Stimulated activated CD4-positive, alpha-beta T cell treated with anti-CD3 and anti-CD28 coated beads, Interleukin-2, amount 100 ng/mL, for 48 hours (primary cell): ENCODE data around the gene TGM2.

Experiments
- DNase-seq, 2 donors: peaks; one replicate each; pipeline ENCODE4 v3.0.0-alpha.2; 2020

Gene TGM2

GRCh38 chr20:38158701-38159351 lies 6.2 kb downstream of the TGM2 start:
- no peak for DNase-seq

GRCh38 chr20:38157635-38158495 lies 7.2 kb downstream of the TGM2 start:
- DNase-seq = no peak

DNA sequence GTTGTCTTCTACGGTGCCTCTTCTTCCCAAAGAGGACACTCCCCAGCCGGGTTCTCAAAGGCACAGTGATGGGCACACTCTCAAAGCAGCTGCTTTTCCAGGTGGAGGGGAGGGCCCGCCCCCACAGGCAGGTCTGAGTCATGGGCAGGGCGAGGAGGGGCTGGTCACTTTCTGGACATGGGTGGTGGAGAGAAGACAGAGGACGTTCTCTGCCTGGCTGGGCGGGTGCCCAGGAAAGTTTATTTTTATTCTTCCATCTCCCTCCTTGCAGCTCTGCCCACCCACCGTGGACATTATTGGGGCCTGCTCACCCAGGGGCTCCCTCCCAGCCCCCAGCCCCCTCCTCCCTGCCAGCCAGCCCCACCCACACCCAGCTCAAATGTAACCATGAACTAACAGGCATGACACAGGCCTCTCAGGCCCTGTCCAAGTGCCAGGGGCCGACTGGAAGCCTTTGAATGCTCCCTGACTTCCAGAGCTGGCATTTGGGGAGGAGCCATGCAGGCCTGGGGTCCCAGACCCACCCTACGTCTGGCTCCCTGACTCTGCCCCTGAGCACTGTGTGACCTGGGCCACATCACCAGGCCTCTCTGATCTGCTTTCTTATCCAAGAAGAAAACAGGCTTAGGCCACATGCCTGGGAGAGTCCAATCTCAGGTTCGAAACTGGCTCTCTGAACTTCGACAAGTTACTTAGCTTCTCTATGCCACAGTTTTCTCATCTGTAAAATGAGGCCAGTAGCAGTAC lies 8.0 kb downstream of the TGM2 start:
- DNase-seq = no peak

DNA sequence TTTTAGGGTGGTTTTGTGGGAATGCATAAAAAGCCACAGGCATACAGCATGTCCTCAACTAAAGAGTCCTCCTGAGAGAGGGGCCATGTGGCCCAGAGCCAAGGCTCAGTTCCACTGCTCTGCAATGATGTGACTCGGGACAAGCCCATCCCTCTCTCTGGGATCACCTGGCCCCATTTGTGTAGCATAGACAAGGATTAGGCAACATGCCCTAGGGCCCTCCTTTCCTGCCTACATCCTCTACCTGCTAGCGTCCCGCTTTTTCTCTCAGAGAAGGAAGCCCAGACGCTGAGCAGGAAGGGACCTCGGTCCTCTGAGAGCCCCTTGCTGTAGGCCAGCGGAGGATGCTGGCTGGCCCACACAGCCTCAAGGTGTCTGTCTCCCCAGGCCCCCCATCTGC lies 8.8 kb downstream of the TGM2 start:
- no peak for DNase-seq

DNA sequence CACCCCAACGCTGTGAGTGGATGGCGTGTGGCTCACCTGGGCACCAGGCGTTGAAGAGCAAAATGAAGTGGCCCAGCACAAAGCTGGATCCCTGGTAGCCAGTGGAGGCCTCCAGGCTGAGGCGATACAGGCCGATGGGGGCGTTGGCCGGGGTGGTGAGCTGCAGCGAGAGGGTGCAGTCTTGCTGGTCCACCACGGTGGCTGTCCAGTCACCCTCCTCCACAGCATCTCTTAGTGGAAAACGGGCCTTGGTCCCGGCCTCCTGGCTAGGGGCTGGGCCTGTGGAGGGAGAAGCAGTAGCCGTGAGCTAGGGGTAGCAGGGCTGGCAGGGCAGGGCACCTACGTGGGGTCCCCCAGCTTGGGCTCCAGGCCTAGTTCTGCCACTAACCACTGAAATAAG lies 9.3 kb downstream of the TGM2 start:
- no peak for DNase-seq

- DNase-seq = no peak
These were observed 11.7 kb downstream of the TGM2 start for GRCh38 chr20:38153401-38153800.

GRCh38 chr20:38152621-38153221 lies 12.3 kb downstream of the TGM2 start:
- DNase-seq = peak; percentile 10 to 32

DNA sequence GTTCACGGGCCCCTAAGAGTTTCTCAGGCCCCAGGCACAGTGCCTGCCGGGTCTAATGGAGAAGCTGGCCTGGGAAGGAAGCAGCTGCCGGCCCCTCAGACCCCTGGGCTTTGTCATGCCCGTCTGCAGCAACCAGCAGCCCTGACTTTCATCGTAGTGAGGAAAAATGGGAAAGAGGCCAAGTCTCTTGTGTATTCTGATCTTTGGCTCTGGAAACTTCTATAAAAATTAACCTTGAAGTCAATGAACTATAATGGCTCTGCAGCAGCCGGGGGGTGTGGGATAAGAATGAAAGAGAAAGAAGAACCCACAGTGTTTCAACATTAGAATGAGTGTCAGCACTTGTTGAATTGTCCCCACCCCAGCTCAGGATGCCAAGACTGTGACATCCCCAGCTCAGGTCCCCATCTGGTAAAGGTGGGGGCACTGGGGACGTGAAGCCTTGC lies 12.9 kb downstream of the TGM2 start:
- no peak for DNase-seq

- DNase-seq = no peak
These were observed 13.6 kb downstream of the TGM2 start for GRCh38 chr20:38151455-38151854.

GRCh38 chr20:38150335-38151170 lies 14.5 kb downstream of the TGM2 start:
- no peak for DNase-seq

GRCh38 chr20:38148328-38149102 lies 16.6 kb downstream of the TGM2 start:
- no peak for DNase-seq

GRCh38 chr20:38147751-38148150 lies 17.3 kb downstream of the TGM2 start:
- no peak for DNase-seq

GRCh38 chr20:38147163-38147562 lies 17.9 kb downstream of the TGM2 start:
- no peak for DNase-seq

GRCh38 chr20:38146628-38147027 lies 18.4 kb downstream of the TGM2 start:
- no peak for DNase-seq

DNA sequence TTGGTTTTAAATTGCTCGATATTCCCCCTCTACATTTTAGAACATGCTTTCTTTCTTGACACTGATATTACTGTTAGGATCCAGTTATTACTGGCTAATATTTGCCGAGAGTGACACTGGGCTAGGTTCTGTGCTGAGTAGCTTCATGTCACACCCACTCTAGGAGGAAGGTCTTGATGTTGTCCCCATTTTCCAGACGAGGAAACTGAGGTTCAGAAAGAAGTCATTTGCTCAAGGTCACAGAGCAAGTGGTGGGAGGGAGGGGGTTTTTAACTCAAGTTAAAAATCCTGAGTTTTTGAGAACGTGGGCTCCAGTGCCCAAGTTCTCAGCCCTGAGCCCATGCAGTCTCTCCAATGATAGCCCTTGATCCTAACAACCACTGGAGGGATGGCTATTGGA lies 18.9 kb downstream of the TGM2 start:
- no peak for DNase-seq

DNA sequence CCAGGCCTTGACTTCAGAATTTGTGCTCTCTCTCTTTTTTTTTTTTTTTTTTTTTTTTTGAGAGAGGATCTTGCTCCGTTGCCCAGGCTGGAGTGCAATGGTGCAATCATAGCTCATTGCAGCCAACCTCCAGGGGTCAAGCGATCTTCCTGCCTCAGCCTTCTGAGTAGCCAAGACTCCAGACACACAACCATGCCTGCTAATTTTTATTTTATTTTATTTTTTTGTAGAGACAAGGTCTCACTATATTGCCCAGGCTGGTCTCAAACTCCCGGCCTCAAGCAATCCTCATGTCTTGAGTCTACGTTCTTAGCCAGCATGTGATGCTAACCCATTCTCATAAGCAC lies 19.4 kb downstream of the TGM2 start:
- no peak for DNase-seq

DNA sequence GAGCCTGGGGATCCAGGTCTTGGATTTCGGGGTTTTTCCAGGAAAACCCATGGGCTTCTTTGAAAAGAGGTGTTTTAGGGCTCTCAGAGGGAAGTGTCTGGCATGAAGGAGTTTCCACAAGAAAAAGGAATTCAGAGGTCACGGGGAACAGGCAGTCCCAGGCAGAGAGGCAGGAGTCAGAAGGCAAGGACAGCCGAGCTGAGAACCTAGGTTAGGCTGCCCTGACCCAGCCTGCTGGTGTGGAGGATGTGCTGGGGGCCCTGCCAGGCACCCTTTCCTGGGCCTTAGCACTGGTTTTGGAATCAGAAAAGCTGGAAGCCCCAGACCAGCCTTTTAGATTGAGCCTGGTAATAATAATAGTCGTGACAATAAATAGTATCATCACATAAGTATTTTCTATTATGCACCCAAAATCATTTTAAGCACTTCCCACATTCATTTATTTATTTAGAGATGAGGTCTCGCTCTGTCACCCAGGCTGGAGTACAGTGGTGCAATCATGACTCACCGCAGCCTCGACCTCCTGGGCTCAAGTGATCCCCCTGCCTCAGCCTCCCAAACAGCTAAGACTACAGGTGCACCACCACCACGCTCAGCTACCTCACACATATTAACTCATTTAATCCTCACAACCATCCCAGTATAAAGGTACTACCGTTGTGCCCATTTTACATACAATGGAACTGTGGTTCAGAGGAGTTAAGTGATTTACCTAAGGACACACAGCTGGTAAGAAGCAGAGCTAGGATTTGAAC lies 19.9 kb downstream of the TGM2 start:
- no peak for DNase-seq

DNA sequence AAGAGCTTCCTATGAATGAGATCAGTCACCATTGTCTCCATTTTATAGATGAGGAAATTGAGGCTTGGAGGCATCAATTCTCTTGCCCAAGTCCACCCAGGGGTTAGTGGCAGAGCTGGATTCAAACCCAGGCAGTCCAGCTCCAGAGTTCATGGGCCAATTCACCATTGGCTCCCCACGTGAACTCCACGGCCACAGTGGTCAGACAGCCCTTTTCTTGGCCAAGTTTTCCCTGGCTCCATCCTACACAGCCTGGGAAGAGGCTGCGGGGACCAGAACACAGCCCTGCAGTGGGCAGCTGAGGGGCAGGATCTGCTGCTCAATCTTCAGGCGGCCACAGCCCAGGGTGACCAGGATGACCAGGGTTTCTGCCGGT lies 20.5 kb downstream of the TGM2 start:
- no peak for DNase-seq

- DNase-seq = no peak
These were observed 21.2 kb downstream of the TGM2 start for GRCh38 chr20:38143646-38144554.

- no peak for DNase-seq
These were observed 21.8 kb downstream of the TGM2 start for GRCh38 chr20:38143238-38143645.
